VCaP (cell line): Measurements from ENCODE around the gene DAPL1.

ENCODE experiments used
- H3K27ac ChIP-seq: fragments of 450-650 bp; 2 replicates; pipeline ENCODE4 v1.5.1; 2017
- TF ChIP-seq, protein P1 (sequence below): fragments of 450-650 bp; conservative IDR thresholded peaks from 2 replicates; pipeline ENCODE4 v1.5.1; 2017; ENCODE audit warnings: mild to moderate bottlenecking, moderate library complexity

Gene DAPL1

GRCh38 chr2:158786897-158787296, 8.2 kb upstream of the DAPL1 start:
- TF ChIP-seq, protein P1, sequence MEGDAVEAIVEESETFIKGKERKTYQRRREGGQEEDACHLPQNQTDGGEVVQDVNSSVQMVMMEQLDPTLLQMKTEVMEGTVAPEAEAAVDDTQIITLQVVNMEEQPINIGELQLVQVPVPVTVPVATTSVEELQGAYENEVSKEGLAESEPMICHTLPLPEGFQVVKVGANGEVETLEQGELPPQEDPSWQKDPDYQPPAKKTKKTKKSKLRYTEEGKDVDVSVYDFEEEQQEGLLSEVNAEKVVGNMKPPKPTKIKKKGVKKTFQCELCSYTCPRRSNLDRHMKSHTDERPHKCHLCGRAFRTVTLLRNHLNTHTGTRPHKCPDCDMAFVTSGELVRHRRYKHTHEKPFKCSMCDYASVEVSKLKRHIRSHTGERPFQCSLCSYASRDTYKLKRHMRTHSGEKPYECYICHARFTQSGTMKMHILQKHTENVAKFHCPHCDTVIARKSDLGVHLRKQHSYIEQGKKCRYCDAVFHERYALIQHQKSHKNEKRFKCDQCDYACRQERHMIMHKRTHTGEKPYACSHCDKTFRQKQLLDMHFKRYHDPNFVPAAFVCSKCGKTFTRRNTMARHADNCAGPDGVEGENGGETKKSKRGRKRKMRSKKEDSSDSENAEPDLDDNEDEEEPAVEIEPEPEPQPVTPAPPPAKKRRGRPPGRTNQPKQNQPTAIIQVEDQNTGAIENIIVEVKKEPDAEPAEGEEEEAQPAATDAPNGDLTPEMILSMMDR: no peak
- no peak overlapping the region for H3K27ac ChIP-seq

DNA sequence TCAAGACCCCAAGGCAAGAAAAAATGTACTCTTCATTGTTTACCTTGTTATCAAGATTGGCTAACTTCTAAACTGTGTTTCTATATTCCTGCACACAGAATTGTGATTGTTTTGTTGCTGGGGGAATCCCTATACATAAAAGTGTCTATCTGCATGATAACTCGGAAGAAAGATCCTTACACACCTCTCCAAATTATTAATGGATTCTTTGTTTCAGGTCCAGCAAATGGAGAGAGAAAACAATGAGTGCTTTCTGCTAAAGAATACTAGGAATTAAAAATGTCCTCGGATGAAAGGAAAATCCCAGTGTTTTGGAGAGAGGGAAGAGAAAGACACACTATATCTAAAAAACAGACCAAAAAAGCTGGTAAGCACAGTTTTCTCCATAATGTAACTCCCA, 6.2 kb upstream of the DAPL1 start:
- TF ChIP-seq, protein P1: no peak
- H3K27ac ChIP-seq: no peak overlapping the region

DNA sequence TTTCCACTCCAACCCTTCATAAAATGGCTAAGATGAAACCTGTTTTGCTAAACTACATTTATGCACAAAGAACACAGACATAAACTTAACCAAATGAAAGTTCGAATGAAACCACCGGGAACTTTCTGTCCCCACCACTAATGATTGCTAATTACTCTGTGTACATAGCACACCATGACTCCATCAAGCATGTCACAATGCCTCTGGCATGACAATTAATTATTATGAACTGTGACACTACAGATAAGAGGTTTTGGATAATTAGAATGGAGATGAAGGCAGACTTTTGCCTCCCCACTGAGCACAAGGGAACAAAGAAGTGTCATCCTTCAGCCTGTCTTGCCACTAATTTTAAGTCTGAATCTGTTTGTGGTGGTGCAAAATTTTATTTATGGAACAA, 1.5 kb downstream of the DAPL1 start:
- H3K27ac ChIP-seq: no peak overlapping the region
- TF ChIP-seq, protein P1: no peak

DNA sequence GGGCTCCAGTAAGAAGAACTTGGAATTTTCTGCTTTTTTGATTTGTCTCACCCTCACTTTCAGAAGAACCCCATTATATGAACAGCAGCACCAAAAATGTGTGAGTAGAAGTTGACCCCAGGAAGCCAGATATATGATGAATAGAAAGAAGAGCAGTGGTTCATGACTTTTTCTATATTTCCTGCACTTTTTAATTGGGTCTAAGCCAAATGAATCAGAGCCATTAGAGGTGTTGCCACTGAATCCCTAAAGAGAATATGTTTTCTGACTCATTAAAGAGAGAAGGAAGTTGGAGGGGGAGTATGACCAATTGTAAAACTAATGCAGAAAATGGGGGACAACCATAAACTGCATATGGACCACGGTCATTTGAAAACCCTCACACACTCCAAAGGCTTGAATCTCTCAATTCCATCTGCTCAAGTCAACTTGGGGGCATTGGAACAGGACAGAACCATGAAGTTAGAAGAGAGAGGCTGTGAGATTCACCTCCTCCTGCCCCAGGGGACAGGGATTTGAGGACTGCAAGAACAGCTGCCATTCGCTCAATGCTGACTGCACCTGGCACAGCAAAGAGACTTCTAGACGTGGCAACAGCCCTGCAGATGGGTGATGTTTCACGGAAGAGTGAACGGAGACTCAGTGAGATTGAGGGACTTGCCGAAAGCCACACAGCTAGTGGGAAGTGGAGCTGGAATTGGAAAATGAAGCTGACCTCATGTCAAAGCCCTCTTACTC, 3.0 kb downstream of the DAPL1 start:
- TF ChIP-seq, protein P1: no peak
- H3K27ac ChIP-seq: no peak overlapping the region

DNA sequence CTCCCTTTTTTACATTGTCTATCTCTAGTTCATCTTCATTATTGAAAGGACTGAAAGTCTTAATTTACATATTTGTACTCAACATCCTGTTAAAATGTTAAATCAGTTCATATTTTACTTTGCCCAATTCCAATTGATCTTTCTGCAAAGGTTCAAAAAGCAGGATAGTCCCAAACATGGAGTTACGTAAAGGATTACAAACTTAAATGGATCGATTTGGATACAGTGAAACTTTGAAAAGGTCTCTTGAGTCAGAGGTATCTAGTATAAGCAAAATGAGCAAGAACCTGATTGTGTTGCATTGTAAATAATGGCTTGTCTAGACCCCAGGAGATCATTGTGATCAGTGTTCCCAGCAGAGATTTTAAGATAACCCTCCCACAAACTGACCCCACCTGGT, 4.1 kb downstream of the DAPL1 start:
- TF ChIP-seq, protein P1: no peak

DNA sequence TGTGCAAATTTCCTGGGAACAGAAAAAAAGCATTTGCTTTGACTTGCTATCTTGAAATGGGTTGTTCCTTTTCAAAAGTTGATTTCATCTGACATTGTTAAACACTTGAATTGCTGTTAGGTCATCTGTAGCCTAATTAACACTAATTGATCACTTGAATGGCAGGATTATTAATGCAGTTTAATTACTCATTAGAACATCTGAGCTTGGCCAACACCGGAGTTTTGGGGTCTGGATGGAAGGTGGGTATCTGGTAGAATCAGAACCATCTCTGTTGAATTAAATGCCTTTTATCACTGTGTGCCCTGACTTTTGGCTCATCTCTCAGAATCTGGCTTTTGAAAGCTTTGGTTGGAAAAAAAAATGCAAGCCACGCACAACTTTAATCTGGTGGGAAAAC, 8.4 kb downstream of the DAPL1 start:
- TF ChIP-seq, protein P1: no peak
- H3K27ac ChIP-seq: peak overlapping the region; percentile 82

More for the DNA sequence above, 4.1 kb downstream of the DAPL1 start:
- H3K27ac ChIP-seq: no peak overlapping the region

- no peak overlapping the region; the same call in 1 of the 2 replicates for H3K27ac ChIP-seq
- TF ChIP-seq, protein P1: no peak
Measured at GRCh38 chr2:158805255-158805654, 10.1 kb downstream of the DAPL1 start.
